NCI-H1048 (cell line): Measurements from ENCODE around the gene PLEKHA1.

Experiments used
- DNase-seq: peaks from one replicate; lab custom pipeline; 2025; lab: John Stamatoyannopoulos, UW

PLEKHA1 gene

DNA sequence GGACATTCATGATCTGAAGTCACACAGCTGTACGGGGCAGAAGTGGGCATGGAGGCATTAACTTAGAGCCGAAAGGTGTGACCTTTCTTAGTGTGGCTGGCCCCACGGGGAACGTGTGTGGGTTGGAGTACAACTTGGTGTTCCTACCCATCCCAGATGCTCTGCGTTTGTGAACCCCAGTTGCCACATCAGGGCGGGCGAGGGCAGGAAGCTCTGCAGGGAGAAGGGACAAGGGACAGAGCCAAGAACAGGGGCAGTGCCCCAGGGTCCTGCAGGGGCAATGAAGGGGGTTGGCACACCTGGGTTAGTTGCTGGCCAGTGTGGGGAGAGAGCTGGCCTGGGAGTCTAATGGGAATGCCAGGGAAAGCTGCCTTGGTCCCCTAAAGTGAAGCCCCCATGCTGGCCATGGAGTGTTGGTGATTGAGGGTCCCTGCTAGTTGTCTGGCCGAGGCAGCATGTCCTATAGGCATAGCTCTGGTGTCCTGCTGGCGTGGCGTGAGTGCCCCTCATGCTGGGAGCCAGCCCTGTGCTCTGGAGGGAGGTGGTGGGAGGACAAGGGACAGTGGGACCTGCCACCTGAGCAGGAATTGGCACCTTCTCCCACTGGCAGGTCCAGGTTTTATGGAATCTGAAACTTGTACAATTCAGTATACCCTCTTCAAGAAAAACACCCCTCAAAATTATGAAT, 105.8 kb downstream of the PLEKHA1 start:
- no peak for DNase-seq

DNA sequence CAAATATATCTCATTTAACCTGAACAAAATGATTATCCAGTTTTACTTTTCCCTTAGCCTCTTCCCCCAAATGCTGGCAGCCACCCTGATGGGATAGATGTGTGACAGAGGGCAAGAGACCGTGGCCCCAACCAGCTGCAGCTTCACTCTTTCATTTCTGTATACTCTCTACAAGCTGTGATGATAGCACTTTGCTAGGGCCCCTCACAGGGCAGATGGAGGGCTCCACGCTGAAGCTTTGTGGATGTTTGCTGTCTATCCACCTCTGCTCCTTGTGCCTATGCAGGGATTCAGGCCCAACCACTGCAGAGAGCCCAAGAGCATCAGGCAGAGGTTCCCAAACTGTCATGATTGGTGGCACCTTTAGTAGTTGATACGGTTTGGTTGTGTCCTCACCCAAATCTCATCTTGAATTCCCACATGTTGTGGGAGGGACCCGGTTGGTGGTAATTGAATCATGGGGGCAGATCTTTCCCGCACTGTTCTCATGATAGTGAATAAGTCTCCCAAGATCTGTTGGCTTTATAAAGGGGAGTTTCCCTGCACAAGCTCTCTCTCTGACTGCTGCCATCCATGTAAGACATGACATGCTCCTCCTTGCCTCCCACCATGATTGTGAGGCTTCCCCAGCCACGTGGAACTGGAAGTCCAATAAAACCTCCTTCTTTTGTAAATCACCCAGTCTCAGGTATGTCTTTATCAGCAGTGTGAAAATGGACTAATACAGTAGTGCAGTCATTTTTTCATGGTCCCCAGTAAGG, 107.0 kb downstream of the PLEKHA1 start:
- no peak for DNase-seq
